ENCODE data around the gene RAD50.

RAD50 gene

DNA sequence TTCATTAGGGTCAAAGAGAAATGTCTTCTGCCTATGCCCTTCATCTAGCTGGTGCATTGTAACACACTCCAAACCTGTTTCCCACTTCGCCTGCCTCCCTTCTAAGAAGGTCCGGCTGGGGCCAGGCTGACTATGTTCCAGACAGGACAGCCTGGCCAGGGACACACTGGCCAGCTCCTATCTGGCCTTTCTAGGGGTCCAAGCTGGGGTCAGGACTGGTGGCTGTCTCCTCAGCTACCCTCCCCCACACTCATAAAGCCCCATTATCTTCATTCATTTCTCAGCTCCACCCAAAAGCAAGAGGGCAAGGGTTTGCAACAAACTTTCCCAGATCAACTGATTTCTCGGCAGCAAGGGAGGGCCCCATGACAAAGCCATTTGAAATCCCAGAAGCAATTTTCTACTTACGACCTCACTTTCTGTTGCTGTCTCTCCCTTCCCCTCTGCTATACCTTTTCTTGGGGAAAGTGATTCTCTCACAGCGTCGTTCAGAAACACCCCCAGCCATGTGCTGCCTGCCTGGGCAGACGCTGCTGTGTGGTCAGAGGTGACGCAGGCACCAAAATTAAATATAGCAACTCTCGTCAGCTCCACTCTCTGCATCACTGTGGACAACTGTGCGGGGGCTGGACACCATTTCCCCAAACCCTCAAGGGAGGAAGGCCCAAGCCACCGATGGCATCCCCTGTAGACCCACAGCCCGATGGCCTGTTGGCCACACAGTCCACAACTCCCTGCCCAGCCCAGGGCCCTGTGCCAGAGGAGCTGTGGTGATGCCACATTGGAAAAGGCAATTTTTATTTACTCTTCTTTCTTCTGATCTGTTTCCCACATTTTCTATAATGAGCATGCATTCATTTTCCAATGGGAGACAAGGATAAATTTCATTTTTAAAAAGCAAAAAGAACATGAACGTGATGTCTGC, 107.3 kb downstream of the RAD50 start:
- no peak for DNase-seq

DNA sequence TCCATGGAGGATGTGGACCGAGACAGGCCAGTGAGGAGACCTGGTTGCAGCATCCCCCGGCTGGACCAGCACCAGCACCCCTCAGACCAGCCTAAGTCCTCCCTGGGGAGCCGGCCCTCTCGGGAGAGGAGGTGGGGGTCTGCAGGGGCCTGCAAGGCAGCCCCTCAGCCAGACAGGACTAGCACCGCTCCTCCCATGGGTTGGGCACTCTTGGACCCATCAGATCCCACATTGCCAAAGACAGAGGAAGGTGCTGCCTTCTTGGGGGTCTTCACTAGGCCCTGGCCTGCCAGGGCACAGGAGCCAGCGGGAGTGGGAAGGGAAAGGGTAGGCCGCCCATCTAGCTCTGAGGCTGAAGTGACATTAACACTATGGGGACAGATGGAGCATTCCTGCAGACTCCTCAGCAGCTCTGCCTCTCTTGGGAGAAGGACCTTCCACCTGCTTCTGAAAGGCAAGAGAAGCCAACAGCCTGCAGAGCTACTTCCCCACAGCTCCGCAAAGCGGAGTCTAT, 108.0 kb downstream of the RAD50 start:
- DNase-seq = no peak

DNA sequence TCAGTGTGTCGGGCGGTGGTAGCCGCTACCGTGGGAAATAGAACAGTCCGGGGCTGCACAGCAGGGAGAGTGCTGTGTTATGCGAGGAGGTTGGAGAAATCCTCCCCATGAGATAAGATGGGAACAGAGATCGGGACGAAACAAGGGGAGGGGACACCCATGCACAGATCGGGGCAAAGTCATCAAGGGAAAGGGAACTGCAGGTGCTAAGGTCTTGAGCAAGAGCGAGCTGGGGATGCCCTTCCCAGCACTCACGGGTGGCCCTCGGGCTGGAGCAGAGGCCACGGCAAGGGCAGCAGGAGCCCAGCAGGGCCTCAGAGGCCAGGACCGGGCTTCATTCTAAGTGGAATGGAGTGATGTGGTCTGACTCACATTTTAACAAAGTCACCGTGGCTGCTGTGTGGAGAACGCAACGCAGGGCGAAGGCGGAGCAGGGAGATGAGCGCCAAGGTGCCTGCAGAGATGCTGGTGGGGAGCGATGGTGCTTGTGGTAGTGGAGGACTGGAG, 108.8 kb downstream of the RAD50 start:
- no peak for DNase-seq

DNA sequence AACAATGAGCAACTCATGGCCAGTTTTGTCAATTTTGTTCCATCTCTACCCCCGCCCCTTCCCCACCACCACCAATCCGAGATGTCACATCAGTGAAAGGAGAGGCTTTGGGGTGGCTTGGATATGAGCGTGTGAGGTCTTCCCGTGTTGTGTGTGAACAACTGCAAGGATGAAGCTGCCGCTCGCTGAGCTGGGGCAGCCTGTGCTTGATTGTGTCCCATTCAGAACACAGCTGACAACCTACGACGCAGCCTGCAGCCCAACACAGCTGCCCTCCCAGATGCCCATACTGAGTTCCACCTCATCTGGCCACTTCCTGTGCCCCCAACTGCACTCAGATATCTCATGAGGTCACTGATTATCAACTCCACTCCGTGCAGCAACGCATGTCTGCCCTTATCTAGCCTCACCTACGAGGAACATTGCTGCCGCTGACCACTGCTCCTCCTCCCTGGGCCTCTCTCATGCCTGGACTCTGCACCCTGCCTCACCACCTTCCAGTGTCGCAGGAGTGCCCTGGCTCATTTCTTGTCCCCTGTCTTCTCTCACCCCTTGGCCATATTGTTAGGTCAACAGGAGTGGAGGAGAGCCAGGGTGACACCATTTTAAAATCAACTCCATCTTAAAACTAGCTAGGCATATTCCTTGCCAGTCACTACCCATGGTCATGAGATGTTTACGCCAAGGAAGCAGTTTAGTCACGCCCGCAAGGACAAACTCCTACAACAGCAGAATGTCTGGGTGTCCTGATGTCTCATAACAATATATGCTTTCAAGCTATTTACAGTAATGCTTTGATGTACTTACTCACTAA, 109.7 kb downstream of the RAD50 start:
- no peak for DNase-seq

DNA sequence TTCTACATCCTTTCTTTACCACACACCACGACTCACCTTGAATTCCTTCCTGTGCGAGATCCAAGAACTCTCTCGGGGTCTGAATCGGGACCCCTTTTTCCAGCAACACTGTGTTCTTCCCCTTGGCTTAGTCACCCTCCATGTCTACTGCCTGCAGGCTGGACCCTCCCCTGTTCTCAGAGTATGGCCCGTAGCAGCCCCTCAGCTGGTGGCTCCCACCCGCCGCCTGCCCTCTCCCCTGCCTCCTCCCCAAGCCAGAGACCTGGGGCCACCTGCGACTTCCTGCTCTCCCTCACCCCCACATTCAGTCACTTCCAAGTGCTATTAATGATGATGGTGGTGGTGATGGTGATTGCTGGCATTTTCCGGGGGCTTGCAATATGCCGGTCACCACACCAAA, 110.5 kb downstream of the RAD50 start:
- DNase-seq = no peak

DNA sequence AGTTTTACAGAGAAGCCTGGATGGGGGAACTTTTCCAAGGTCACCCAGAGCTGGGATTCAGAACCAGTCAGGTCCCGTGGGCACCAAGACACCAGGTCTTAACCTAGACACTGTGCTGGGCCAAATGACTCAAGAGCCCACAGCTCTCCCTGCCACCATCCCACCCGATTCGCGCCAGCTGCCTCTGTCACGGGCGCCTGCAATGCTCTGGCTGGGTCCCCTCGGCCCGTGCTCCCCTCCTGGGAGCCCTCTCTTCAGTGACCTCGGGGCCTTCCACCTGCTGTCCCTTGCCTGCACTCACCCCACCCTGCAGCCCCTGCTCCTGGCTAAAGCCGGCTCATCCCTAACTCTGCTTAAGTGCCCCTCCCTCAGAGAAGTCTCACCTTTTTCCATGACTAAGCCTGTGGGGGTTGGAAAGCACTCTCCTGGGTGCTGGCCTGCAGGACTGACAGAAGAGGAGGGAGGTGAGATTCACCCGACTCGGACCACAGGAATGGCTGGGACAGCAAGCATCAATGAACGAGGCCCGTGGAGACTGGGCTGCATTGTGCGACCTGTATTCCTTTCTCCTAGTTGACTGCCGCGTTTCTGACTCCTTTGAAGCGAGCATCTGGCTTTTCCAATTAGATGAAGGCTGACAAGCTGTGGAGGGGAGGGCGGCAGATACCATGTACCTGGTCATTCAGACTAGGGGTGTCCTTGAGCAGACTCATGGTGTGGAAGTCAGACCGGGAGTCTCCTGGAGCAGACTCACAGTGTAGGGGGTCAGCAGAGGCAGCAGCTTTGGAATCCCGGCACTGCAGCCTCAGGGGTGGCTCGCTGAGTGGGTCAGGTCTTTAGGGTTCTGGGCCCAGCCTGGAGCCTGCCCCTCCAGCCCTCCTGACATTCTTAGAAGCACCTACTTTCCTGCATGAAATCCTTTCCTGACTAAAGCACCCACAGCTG, 111.3 kb downstream of the RAD50 start:
- DNase-seq = peak; percentile 45

DNA sequence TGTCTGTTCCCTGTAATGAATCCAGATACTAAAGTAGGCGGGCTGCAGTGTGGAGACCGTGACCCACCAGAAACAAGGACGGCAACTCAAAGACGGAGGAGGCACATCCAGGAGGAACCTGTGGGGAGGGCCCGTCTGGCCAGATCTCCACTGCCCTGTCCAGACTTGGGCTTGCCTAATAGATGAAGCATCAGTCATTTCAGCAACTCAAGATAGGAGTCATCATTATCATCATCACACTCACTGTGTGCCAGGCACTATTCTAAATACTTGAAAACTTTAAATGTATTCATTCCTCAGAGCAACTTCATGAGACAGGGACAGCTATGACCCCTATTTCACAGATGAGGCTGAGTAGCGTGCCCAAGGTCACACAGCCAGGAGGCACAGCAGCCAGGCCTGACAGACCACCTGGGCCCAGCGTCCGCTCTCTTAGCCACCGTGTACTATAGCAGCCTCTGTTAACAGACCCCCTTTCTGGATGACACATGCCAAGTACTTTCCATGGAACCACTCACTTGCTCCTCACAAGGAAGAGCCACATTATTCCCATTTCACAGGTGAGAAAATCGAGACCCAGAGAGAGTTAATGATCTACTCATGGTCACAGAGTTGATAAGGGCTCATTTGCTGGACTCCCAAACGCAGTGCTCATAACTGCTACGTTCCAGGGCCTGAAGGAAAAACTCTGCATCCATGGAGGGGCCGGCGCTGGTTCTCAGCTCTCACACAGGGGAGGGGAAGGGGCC, 112.1 kb downstream of the RAD50 start:
- peak; percentile 49 for DNase-seq

DNA sequence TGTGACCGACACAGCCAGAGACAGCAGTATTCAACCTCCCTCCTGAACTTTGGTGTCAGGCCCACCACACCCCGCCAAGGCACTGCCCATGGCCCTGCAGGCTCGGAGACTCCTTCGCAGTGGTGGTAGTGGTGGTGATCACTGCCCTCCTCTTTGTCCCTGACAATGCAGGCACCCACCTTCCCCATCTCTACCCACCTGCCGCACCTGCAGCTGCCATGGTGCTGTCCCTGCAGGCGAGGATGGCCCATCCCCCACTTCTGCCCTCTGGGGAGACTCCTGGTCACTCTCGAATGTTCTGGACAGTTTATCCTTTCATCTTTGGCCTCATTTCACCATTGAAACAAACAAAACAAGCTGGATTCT, 112.7 kb downstream of the RAD50 start:
- peak; percentile 44 for DNase-seq

DNA sequence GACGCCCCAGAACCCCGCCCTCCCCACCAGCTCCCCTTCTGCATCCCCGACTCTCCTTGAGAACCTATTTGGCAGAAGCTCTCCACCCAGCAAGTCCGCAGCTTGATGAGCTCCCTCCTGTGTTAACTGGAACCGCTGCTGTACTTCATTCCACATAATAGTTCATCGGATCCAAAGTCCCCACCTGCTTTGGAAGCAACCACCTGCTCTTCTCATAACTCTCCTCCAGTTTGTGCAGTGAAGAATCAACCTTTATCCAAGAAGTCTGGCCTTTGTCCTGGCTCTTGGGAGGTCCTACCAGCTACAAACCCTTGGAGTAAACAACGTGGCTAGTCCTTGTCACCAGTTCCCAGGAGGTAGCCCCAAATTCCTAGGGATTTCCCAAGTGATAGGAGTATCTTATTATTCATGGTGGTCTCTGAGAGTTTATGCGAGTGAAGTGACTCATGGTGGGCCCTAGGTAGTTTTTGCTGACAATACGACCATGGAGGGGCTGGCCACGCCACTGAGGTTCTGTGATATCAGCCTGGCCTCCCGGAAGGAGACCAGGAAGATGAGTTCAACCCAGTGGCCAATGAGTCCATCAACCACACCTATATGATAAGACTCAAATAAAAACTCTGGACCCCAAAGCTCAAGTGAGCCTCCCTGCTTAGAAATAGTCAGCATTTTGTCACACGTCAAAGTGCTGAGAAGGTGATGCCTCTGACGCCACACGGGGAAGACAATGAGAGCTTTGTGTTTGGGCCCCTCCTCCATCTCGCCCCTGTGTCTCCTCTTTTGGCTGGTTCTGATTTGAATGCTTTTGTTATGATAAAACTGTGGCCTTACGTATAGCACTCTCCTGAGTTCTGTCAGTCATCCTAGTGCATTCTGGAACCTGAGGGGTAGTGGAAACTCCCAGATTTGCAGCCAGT, 113.4 kb downstream of the RAD50 start:
- peak; percentile 47 for DNase-seq

DNA sequence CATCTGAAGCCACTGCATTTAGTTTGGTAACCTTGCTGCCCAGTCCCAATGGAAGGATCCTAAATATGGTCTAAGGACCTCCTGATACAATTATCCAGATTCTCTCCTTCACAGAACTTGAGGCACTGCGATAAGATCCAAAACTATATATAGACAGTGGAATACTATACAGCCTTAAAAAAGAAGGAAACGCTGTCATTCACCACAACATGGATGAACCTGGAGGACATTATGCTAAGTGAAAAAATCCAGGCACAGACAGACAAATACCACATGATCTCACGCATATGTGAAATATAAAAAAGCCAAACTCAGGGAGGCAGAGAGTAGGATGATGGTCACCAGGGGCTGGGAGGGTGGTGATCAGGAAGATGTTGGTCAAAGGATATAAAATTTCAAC, 114.2 kb downstream of the RAD50 start:
- no peak for DNase-seq

DNA sequence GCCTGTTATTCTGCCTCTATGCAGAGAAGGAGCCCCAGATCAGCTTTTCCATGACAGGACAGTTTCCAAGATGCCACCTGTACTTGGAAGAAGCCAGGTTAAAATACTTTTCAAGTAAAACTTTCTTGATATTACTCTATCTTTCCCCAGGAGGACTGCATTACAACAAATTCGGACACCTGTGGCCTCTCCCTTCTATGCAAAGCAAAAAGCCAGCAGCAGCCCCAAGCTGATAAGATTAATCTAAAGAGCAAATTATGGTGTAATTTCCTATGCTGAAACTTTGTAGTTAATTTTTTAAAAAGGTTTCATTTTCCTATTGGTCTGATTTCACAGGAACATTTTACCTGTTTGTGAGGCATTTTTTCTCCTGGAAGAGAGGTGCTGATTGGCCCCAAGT, 116.7 kb downstream of the RAD50 start:
- no peak for DNase-seq

DNA sequence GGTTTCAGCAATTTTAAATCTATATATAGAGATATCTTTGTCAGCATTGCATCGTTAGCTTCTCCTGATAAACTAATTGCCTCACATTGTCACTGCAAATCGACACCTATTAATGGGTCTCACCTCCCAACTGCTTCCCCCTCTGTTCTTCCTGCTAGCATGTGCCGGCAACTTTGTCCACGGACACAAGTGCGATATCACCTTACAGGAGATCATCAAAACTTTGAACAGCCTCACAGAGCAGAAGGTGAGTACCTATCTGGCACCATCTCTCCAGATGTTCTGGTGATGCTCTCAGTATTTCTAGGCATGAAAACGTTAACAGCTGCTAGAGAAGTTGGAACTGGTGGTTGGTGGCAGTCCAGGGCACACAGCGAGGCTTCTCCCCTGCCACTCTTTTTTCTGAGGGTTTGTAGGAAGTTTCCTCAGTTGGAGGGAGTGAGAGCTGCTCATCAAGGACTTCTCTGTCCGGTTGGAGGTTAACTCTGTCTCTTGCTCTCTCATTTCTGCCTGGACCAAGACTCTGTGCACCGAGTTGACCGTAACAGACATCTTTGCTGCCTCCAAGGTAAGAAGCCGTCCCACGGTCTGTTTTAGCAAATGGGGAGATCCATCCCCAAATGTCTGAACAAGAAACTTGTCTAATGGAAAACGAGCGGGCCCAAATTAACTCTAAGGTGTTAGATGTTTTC, 117.3 kb downstream of the RAD50 start, which contains the start of gene IL4:
IL4 (plus strand) TSS at position 51 of the 692 bp plus-strand sequence; CDS start at position 113, 62 bp downstream.
- peak; percentile 48 for DNase-seq

DNA sequence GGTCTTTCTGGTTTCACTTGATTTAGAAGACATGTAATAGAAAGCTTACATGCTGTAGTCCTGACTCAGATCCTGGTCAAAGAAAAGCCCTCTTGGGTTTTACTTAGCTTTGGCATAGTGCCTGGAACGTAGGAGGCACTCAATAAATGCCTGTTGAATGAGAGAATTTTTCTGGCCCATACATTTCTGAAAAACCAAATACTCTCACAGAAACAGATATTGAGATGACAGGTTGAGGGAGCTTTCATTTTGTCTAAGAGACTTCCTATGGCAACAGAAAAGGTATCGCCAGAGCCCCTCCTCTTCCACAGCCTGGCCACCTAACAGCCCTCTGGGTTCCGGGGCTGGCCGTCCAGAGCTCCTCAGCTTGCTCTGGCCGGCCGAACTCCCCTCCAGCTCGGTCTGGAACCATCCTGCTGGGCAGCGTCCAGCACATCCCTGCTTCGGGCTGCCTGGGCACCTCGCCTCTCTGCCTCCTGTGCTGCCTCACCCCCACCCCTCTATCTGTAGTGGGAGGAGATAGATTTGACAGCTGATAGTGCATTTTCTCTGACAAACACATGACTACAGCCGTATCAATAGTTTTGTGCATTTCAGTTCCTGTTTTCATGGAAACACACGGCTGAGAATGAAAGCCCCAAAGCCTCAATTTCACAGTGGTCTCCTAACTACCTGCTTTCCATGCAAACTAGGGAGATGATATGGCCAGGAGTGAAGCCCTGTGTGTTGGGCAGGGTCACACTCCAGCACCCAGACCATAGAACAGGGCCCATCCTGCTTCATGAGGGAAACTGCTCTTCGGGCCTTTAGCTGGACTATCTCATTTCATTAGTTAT, 118.1 kb downstream of the RAD50 start:
- peak; percentile 52 for DNase-seq

DNA sequence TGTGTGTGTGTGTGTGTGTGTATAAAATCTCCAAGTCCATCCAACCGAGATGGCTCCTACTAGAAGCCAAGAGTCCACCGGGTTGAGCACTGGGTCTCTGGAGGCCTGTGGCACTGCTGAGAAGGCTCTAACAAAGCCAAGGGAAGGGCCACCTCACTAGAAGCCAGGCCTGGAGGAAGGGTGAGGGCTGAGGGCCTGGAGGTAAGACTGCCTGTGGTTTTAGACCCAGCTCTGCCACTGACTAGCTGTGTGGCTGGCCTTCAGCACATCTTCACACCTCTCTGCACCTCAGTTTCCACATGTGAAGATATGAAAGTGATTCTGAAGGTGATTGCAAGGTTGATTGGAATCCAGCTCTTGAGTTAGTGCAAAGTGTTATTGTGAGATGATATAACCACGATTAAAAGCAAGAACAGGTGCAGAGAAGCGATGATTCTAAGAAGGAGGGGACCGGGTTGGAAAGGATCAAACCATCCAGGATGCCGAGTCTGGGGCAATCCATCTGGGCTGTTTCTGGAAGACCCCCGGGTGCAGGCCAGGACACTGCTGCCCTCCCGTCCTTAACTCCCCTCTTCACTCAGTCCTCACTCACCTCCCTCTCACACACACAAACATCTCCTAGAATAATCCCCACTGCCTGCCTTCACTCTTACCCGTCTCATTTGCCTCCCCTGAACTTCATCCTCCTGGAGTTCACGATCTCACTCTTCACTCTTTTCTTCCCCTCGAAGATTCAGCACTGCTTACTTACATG, 119.3 kb downstream of the RAD50 start:
- DNase-seq = peak; percentile 48

DNA sequence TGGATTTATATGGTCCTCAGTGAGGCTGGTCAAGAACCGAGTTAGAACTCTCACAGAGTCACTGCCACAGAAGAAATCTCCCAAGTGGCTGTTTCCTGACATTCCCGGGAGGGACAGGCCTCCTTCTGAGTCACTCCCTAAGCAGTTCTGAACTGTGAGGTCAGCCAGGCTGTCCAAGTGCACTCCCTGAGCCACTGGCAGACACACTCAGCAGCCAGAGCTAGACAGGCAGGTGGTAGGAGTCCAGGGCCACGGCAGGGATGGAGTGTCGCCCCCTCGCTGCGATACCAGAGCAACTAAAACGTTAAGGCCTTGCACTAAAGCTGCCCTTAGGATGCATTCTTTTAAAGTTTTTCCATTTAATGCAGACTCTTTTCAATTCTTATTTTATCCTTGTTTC, 120.4 kb downstream of the RAD50 start:
- peak; percentile 35 for DNase-seq

DNA sequence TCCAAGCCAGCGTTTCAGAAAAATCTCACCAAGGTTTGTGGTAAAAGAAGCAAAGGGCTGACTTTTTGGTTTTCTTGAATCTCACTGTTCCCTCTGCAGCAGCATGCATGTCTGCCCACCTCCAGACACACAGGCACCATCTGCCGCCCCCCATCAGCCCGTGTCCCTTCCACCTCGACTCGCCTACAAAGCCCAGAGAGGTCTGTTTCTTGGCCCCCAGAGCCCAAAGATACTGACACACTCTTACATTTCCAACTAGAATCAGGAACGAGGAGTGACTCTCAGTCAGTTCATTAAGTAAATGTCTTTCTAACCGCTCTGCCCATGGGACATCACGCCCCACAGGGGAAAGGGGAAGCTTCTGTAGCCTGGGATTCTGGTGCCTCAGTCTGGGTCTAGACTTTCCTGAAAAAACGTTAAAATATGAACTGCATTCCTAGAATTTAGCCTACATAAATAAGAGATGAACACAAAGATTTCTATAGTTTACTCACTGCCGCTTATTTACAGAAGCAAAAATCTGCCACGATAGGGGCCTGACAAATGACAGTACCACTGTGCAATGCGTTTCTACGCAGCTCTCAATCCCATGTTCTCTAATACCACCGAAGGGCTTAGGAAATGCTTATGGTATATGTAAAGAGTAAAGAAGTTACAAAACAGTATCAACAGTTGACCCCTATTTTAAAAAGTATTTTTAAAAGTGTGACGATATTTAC, 121.1 kb downstream of the RAD50 start:
- no peak for DNase-seq

DNA sequence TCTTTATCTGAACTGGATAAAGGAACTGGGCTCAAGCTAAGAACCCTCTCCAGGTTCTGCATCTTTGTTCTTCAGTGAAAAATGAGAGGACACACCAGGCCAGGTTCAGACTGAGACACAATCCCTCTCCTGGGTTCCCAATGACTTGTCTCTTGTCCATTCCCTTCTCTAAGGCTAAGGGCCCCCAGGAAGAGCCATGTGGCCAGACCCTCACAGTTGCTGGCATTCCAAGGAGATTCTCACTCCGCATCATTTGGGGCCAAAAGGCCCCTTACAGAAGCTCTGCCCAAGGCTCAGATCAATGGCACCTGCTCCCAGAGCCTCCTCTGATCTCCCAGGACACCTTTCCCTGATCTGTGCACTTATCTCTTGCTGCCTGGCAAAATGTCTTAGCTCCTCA, 122.0 kb downstream of the RAD50 start:
- peak; percentile 42 for DNase-seq
